SU-DHL-6 (cell line): ENCODE results near the gene TMEM179B.

Source experiments
- CTCF ChIP-seq: fragments of 200-600 bp; sonication (generic); IDR thresholded peaks from one replicate; pipeline ENCODE4 v1.5.1; 2017; ENCODE audit warnings: antibody characterized with exemption, mild to moderate bottlenecking, low read length, moderate library complexity; ENCODE audit not compliant: insufficient read depth, poor library complexity, severe bottlenecking
- EZH2phosphoT487 ChIP-seq: fragments of 200-600 bp; sonication (generic), shearing (Covaris generic); conservative IDR thresholded peaks from 2 replicates; pipeline ENCODE4 v1.6.1; 2018; ENCODE audit warnings: mild to moderate bottlenecking, antibody characterized with exemption, low read length, moderate library complexity, mixed read lengths

GRCh38 chr11:62747475-62748160, 39.6 kb upstream of the TMEM179B start:
- TF ChIP-seq CTCF (no peak), EZH2phosphoT487 (no peak)
